ENCODE data around the gene MRPS22.

DNA sequence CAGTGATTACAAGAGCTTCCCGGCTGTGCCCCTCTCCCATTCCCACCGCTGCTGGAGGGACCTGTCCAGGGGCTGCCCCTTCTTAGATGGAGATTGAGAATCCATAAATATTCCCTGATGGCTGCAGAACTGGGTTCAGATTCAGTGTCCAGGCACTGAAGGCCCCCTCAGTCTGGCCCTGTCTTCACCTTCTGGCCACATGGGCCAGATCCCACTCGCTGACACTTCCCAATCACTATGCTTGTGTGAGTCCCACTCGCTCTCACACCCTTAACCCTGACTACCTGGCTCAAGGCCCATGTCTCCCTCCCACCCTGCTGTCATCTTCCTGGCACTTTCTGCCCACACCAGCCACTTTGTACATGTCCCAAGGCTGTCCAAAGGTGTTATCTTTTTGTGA is 15.5 kb upstream of the MRPS22 start:
- TF ChIP-seq, protein P1, sequence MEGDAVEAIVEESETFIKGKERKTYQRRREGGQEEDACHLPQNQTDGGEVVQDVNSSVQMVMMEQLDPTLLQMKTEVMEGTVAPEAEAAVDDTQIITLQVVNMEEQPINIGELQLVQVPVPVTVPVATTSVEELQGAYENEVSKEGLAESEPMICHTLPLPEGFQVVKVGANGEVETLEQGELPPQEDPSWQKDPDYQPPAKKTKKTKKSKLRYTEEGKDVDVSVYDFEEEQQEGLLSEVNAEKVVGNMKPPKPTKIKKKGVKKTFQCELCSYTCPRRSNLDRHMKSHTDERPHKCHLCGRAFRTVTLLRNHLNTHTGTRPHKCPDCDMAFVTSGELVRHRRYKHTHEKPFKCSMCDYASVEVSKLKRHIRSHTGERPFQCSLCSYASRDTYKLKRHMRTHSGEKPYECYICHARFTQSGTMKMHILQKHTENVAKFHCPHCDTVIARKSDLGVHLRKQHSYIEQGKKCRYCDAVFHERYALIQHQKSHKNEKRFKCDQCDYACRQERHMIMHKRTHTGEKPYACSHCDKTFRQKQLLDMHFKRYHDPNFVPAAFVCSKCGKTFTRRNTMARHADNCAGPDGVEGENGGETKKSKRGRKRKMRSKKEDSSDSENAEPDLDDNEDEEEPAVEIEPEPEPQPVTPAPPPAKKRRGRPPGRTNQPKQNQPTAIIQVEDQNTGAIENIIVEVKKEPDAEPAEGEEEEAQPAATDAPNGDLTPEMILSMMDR (IDR thresholded peaks at IDR 0.05), result no peak
- no peak for TF ChIP-seq POLR2A (IDR thresholded peaks at IDR 0.05)

All from thyroid gland (tissue), 4 donors.